ENCODE data around the gene ALOX12. TPM values are rescaled to one million over a fixed set of nuclear protein-coding genes. Genes with fewer than 3 reads are reported as not detected.
"Not testable (repeated sequence)": the region's sequence is repeated elsewhere in the genome, so short reads cannot be mapped to it uniquely, and the experiment has no call there.

The ALOX12 gene
- polyA plus RNA-seq, 1 experiment: not detected

DNA sequence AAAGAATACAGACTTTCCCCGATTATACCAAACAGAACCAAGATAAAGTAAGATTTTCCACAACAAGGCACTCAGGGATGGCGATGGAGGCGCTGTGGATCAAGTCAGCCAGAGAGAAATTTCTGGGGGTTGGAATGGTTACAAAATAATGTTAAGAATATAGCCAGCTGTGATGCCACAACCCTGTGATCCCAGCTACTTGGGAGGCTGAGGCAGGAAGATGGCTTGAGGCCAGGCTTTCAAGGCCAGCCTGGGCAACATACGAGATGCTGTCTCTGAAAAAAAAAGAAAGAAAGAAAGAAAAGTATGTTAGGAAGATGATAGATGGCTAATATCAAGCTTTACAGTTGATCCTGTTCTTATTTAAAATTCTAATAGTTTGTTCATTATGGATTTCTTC lies 10.6 kb upstream of the ALOX12 start:
- H3K27me3 ChIP-seq (ENCODE audit: control insufficient read depth, insufficient read depth, low read length): no peaks in the 10 kb centered on the region
- ChIA-PET POLR2A (no interaction called here), CTCF (interaction anchor here (0.9 to 3.9 kb wide), 7 partner anchors 11 to 74 kb away, joined by 3 to 16 read pairs (median 3); partner anchors contain the start of gene ALOX12)
- no peak for TF ChIP-seq CTCF (IDR thresholded peaks at IDR 0.05; ENCODE audit: insufficient read depth, low read depth, low read length)
- no peak overlapping the region for H3K4me3 ChIP-seq (ENCODE audit: low read depth, low read length)
- H3K36me3 ChIP-seq (ENCODE audit: control insufficient read depth, insufficient read depth, low read length): no peaks in the 10 kb centered on the region
- no peak for DNase-seq (ENCODE audit: low read depth)

DNA sequence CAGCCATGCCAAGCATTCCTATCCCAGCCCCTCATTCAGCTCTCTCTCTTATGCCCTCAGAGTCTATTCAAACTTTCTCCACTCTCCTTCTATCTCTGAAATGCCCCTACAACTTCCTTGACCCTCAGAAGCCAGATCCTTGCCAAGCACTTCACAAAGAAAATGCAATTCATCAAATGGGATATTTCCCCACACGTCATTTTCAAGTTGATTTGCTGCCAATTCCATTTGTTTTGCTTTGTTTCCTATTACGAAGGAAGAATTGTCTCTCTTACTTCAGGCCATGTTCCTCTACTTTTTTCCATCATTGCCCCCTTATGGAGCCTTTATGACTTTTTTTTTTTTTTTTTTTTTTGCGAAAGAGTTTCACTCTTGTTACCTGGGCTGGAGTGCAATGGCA lies 9.2 kb upstream of the ALOX12 start:
- no peaks in the 10 kb centered on the region for H3K36me3 ChIP-seq (ENCODE audit: control insufficient read depth, insufficient read depth, low read length)
- no peak for TF ChIP-seq CTCF (IDR thresholded peaks at IDR 0.05; ENCODE audit: insufficient read depth, low read depth, low read length)
- no peak for DNase-seq (ENCODE audit: low read depth)
- H3K27me3 ChIP-seq (ENCODE audit: control insufficient read depth, insufficient read depth, low read length): no peaks in the 10 kb centered on the region
- ChIA-PET CTCF (interaction anchor here (1.4 to 3.9 kb wide), 3 partner anchors 35 to 76 kb away, joined by 3 to 16 read pairs (median 15); no protein-coding TSS in a partner anchor), POLR2A (no interaction called here)
- no peak overlapping the region for H3K4me3 ChIP-seq (ENCODE audit: low read depth, low read length)

DNA sequence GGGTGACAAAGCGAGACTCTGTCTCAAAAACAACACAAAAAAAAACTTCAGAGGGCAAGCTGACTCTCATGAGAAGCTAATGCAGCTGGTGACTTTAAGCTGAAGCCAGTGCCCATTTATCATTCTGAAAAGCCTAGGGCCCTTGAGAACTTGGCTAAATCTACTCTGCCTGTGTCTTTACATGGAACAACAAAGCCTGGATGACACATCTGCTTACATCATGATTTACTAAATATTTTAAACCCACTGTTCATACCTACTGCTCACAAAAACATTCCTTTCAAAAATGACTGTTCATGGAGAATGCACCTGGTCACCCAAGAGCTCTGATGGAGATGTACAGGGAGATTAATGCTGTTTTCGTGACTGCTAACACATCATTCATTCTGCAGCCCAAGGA lies 6.1 kb upstream of the ALOX12 start:
- TF ChIP-seq CTCF (IDR thresholded peaks at IDR 0.05; ENCODE audit: insufficient read depth, low read depth, low read length): no peak
- DNase-seq (ENCODE audit: low read depth): no peak
- Histone ChIP-seq H3K27me3 (ENCODE audit: control insufficient read depth, insufficient read depth, low read length) (no peaks in the 10 kb centered on the region), H3K36me3 (ENCODE audit: control insufficient read depth, insufficient read depth, low read length) (no peaks in the 10 kb centered on the region), H3K4me3 (ENCODE audit: low read depth, low read length) (no peak overlapping the region)
- ChIA-PET POLR2A (no interaction called here), CTCF (interaction anchor here (1.0 to 2.4 kb wide), 4 partner anchors 13 to 75 kb away, joined by 3 to 7 read pairs (median 6); no protein-coding TSS in a partner anchor)

GRCh38 chr17:6993613-6994056 lies 2.2 kb upstream of the ALOX12 start:
- CTCF ChIA-PET: interaction anchor here (0.6 to 4.4 kb wide), 4 partner anchors 10 to 83 kb away, joined by 3 to 26 read pairs (median 6); no protein-coding TSS in a partner anchor
- POLR2A ChIA-PET; H3K4me3 ChIP-seq (ENCODE audit: low read depth, low read length): not testable (repeated sequence)

DNA sequence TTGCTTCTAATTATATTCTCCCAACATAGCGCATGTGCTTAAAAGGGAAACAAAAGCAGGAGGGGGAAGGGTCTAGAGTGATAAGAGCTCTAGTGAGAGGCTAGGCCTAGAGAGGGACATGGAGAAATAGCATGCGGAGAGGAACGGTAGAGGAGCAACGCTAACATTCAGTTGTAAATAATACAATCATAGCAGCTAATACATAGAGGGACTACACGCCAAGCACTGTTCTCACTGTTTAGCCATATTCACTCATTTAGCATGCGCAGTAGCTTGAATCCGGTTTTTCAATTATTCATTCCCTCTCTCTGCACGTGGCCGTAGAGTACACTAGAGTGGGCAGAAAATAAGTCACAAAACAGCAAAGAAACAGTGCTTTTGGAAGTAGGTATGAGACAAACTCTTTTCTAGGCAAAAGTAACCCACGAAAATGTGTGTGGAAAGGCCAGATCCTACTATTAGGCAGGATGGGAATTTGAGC lies 1.7 kb upstream of the ALOX12 start:
- DNase-seq (ENCODE audit: low read depth): no peak
- TF ChIP-seq CTCF (IDR thresholded peaks at IDR 0.05; ENCODE audit: insufficient read depth, low read depth, low read length): no peak
- H3K27me3 ChIP-seq (ENCODE audit: control insufficient read depth, insufficient read depth, low read length): no peaks in the 10 kb centered on the region
- ChIA-PET POLR2A (no interaction called here), CTCF (interaction anchor here (0.6 to 4.4 kb wide), 4 partner anchors 9 to 83 kb away, joined by 3 to 26 read pairs (median 6); no protein-coding TSS in a partner anchor)
- H3K4me3 ChIP-seq (ENCODE audit: low read depth, low read length): no peak overlapping the region
- peaks cover 6% of the 10 kb centered on the region; the same call in 1 of the 2 replicates for H3K36me3 ChIP-seq (ENCODE audit: control insufficient read depth, insufficient read depth, low read length)

More at GRCh38 chr17:6993613-6994056, 2.2 kb upstream of the ALOX12 start:
- not testable (repeated sequence) for H3K27me3 ChIP-seq (ENCODE audit: control insufficient read depth, insufficient read depth, low read length); H3K36me3 ChIP-seq (ENCODE audit: control insufficient read depth, insufficient read depth, low read length); DNase-seq (ENCODE audit: low read depth)

Data from BJ (cell line).